Ishikawa (cell line): ENCODE data around the gene SMPDL3B.

Source experiments
- CEBPB ChIP-seq: IDR thresholded peaks from 2 replicates; pipeline ENCODE4 v1.6.1; 2012
- RAD21 ChIP-seq: IDR thresholded peaks from 2 replicates; pipeline ENCODE4 v1.6.1; 2012; ENCODE audit warnings: low read depth
- YY1 ChIP-seq: IDR thresholded peaks from 2 replicates; pipeline ENCODE4 v1.6.1; 2012; ENCODE audit warnings: low read depth

GRCh38 chr1:27992276-27992675 is 57.5 kb downstream of the SMPDL3B start:
- TF ChIP-seq YY1 = no peak
- TF ChIP-seq RAD21 = no peak
- no peak for TF ChIP-seq CEBPB
